Measurements from ENCODE around the gene TSPEAR.

TSPEAR gene

GRCh38 chr21:44517175-44517899 is 194.0 kb downstream of the TSPEAR start:
- DNase-seq (ENCODE audit: low spot score): no peak
- TF ChIP-seq CTCF (IDR thresholded peaks at IDR 0.05): no peak
- no peak overlapping the region for H3K27ac ChIP-seq
- H3K4me3 ChIP-seq: no peak overlapping the region

GRCh38 chr21:44516828-44517174 is 194.6 kb downstream of the TSPEAR start:
- no peak overlapping the region for H3K27ac ChIP-seq
- no peak for DNase-seq (ENCODE audit: low spot score)
- TF ChIP-seq CTCF (IDR thresholded peaks at IDR 0.05): no peak
- H3K4me3 ChIP-seq: no peak overlapping the region

- H3K4me3 ChIP-seq: no peak overlapping the region
- no peak overlapping the region for H3K27ac ChIP-seq
- DNase-seq (ENCODE audit: low spot score): no peak
- TF ChIP-seq CTCF (IDR thresholded peaks at IDR 0.05): no peak
Observed at GRCh38 chr21:44516342-44516741, 195.0 kb downstream of the TSPEAR start.

GRCh38 chr21:44515359-44516165 is 195.8 kb downstream of the TSPEAR start:
- DNase-seq (ENCODE audit: low spot score): no peak
- H3K27ac ChIP-seq: no peak overlapping the region
- no peak for TF ChIP-seq CTCF (IDR thresholded peaks at IDR 0.05)
- no peak overlapping the region for H3K4me3 ChIP-seq

GRCh38 chr21:44514746-44515358 is 196.5 kb downstream of the TSPEAR start:
- no peak overlapping the region for H3K4me3 ChIP-seq
- DNase-seq (ENCODE audit: low spot score): no peak
- no peak for TF ChIP-seq CTCF (IDR thresholded peaks at IDR 0.05)

GRCh38 chr21:44514218-44514520 is 197.2 kb downstream of the TSPEAR start:
- H3K27ac ChIP-seq: no peak overlapping the region
- H3K4me3 ChIP-seq: no peak overlapping the region
- TF ChIP-seq CTCF (IDR thresholded peaks at IDR 0.05): no peak
- no peak for DNase-seq (ENCODE audit: low spot score)

More at GRCh38 chr21:44514746-44515358, 196.5 kb downstream of the TSPEAR start:
- no peak overlapping the region for H3K27ac ChIP-seq
